ENCODE data around the gene C1S.
"Not testable (repeated sequence)": the region's sequence is repeated elsewhere in the genome, so short reads cannot be mapped to it uniquely, and the experiment has no call there.

Gene C1S

DNA sequence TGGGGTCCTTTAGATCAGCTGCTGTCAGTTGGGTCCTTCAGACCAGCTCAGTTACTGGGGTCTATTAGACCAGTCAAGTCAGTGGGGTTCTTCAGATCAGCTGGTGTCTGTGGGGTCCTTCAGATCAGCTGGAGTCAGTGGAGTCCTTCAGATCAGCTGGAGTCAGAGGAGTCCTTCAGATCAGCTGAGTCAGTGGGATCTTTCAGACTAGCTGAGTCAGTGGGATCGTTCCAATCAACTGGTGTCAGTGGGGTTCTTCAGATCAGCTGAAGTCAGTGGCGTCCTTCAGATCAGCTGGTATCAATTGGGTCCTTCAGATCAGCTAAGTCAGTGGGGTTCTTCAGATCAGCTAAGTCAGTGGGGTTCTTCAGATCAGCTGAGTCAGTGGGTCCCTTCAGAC, 27.5 kb upstream of the C1S start:
- TF ChIP-seq, protein P1, sequence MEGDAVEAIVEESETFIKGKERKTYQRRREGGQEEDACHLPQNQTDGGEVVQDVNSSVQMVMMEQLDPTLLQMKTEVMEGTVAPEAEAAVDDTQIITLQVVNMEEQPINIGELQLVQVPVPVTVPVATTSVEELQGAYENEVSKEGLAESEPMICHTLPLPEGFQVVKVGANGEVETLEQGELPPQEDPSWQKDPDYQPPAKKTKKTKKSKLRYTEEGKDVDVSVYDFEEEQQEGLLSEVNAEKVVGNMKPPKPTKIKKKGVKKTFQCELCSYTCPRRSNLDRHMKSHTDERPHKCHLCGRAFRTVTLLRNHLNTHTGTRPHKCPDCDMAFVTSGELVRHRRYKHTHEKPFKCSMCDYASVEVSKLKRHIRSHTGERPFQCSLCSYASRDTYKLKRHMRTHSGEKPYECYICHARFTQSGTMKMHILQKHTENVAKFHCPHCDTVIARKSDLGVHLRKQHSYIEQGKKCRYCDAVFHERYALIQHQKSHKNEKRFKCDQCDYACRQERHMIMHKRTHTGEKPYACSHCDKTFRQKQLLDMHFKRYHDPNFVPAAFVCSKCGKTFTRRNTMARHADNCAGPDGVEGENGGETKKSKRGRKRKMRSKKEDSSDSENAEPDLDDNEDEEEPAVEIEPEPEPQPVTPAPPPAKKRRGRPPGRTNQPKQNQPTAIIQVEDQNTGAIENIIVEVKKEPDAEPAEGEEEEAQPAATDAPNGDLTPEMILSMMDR (IDR thresholded peaks at IDR 0.05; ENCODE audit: low read depth, low read length, missing control alignments): no peak
- H3K4me3 ChIP-seq (replicated peaks; ENCODE audit: low read depth, low read length): no peak overlapping the region
- no peak for DNase-seq (ENCODE audit: extremely low read depth, low read depth)

DNA sequence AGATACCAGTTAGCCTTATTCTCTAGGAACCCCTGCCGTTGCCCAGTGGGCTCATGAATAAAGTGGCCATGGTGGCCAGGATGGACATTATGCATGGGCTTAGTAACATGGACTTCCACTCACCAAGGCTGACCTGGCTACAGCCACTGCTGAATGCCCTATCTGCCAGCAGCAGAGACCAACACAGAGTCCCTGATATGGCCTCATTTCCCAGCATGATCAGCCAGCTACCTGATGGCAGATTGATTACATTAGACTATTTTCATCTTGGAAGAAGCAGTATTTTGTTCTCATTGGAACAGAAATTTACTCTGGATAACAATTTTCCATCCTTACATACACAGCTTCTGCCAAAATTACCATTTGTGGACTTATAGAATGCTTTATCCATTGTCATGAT, 26.1 kb upstream of the C1S start:
- TF ChIP-seq, protein P1 (IDR thresholded peaks at IDR 0.05; ENCODE audit: low read depth, low read length, missing control alignments): no peak
- no peak overlapping the region for H3K4me3 ChIP-seq (replicated peaks; ENCODE audit: low read depth, low read length)
- DNase-seq (ENCODE audit: extremely low read depth, low read depth): no peak

DNA sequence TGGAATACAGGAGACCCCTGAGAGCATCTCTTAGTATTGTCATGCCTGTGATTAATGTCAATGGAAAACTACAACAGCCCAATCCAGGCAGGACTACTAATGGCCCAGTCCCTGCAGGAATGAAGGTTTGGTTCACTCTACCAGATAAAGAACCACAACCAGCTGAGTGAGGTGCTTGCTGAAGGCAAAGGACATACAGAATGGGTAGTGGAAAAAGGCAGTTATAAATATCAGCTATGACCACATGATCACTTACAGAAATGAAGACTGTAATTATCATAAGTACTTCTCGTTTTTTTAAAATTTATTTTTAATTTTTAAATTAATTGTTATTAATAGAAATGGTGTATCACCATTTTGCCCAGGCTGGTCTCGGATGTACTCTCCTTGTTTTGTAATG, 25.1 kb upstream of the C1S start:
- DNase-seq (ENCODE audit: extremely low read depth, low read depth): no peak
- TF ChIP-seq, protein P1 (IDR thresholded peaks at IDR 0.05; ENCODE audit: low read depth, low read length, missing control alignments): no peak
- H3K4me3 ChIP-seq (replicated peaks; ENCODE audit: low read depth, low read length): no peak overlapping the region

DNA sequence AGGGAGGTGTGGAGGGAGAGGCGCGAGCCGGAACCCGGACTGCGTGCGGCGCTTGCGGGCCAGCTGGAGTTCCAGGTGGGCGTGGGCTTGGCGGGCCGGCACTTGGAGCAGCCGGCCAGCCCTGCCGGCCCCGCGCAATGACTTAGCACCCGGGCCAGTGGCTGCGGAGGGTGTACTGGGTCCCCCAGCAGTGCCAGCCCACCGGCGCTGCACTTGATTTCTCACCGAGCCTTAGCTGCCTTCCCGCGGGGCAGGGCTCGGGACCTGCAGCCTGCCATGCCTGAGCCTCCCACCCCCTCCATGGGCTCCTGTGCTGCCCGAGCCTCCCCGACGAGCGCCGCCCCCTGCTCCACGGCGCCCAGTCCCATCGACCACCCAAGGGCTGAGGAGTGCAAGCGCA, 23.1 kb upstream of the C1S start:
- not testable (repeated sequence) for H3K4me3 ChIP-seq (replicated peaks; ENCODE audit: low read depth, low read length); DNase-seq (ENCODE audit: extremely low read depth, low read depth)

DNA sequence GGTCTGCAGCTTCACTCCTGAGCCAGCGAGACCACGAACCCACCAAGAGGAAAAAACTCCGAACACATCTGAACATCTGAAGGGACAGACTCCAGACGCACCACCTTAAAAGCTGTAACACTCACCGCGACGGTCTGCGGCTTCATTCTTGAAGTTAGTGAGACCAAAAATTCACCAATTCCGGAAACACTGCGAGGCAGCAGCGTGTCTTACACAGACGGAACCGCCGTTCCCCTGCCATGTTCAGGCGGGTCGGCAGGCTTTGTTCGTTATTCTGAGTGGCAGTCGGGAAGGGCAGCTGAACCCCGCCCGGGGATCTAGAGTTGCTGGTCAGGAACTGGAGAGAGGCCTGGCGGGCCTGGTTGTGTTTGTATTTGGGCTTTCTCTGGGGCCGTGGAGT, 21.9 kb upstream of the C1S start:
- no peak for DNase-seq (ENCODE audit: extremely low read depth, low read depth)
- TF ChIP-seq, protein P1 (IDR thresholded peaks at IDR 0.05; ENCODE audit: low read depth, low read length, missing control alignments): no peak
- no peak overlapping the region for H3K4me3 ChIP-seq (replicated peaks; ENCODE audit: low read depth, low read length)

DNA sequence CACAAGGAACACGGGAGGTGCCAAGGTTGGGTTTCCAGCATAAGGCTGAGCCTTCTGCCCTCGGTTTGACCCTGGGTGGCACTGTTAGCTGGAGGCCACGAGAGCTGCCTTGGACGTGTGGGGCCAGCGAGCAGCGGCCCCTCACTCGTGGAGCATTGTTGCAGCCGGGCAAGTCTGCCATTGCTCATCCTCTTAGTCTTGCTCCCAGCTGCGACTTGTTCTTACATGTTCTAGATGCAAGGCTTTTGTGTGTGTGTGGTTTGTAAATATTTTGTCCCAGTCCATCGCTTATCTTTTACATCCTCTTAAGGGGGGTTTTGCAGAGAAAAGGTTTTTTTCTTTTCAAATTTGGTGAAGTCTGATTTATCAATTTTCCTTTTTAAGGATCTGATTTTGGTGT, 21.1 kb upstream of the C1S start:
- no peak for DNase-seq (ENCODE audit: extremely low read depth, low read depth)
- no peak overlapping the region for H3K4me3 ChIP-seq (replicated peaks; ENCODE audit: low read depth, low read length)
- TF ChIP-seq, protein P1 (IDR thresholded peaks at IDR 0.05; ENCODE audit: low read depth, low read length, missing control alignments): no peak

DNA sequence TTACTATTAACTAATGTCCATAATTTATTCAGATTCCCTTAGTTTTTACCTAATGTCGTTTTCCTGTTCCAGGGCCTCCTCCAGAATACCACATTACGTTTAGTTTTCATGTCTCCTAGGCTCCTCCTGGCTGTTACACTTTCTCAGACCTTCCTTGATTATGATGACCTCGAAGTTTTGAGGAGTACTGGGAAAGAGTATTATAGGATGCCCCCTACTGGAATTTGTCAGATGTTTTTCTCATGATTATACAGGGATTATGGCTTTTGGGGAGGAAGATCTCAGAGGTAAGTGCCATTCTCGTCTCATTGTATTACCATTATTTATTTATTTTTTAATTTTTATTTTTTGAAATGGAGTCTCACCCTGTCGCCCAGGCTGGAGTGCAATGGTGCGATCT, 17.7 kb upstream of the C1S start:
- H3K4me3 ChIP-seq (replicated peaks; ENCODE audit: low read depth, low read length): no peak overlapping the region
- TF ChIP-seq, protein P1 (IDR thresholded peaks at IDR 0.05; ENCODE audit: low read depth, low read length, missing control alignments): peak; percentile 20
- DNase-seq (ENCODE audit: extremely low read depth, low read depth): no peak

Data from HFF-Myc (cell line).